DMS53 (cell line): Measurements from ENCODE around the gene RABL6.
"Not testable (repeated sequence)": the region's sequence is repeated elsewhere in the genome, so short reads cannot be mapped to it uniquely, and the experiment has no call there.

Source experiments
- DNase-seq: peaks from one replicate; lab custom pipeline; 2025; lab: John Stamatoyannopoulos, UW

Gene RABL6

GRCh38 chr9:136882109-136882946 is 74.6 kb downstream of the RABL6 start:
- DNase-seq: peak; percentile 91

- not testable (repeated sequence) for DNase-seq
Observed at GRCh38 chr9:136882947-136883283, 75.2 kb downstream of the RABL6 start.

GRCh38 chr9:136883670-136884069 is 75.9 kb downstream of the RABL6 start:
- not testable (repeated sequence) for DNase-seq

- DNase-seq: peak; percentile 99
Observed at GRCh38 chr9:136885950-136886578, 78.3 kb downstream of the RABL6 start, which contains the start of gene TRAF2. Gene TRAF2 (plus strand): TSS chr9:136886516. CDS start chr9:136898741, 12,225 bp downstream.

GRCh38 chr9:136886610-136887597 is 79.2 kb downstream of the RABL6 start:
- DNase-seq: peak; percentile 85

GRCh38 chr9:136888454-136888853 is 80.7 kb downstream of the RABL6 start:
- no peak for DNase-seq

GRCh38 chr9:136889858-136890257 is 82.1 kb downstream of the RABL6 start:
- no peak for DNase-seq

GRCh38 chr9:136890661-136891060 is 82.9 kb downstream of the RABL6 start:
- DNase-seq: no peak
